MM.1S (cell line): Measurements from ENCODE around the gene ERCC5.

Source experiments
- DNase-seq: peaks from one replicate; pipeline ENCODE4 v3.0.0-alpha.2; 2015
- H2AFZ ChIP-seq: fragments of 300-600 bp; sonication (generic); 2 replicates; pipeline ENCODE4 v1.6.0; 2016; ENCODE audit warnings: antibody characterized with exemption, low read length
- H3F3A ChIP-seq: fragments of 300-600 bp; sonication (generic); 2 replicates; pipeline ENCODE4 v1.6.1; 2016; ENCODE audit warnings: mild to moderate bottlenecking, antibody characterized with exemption, low read length, moderate library complexity, mixed read lengths; ENCODE audit not compliant: insufficient read depth
- H3K27ac ChIP-seq: fragments of 300-600 bp; sonication (generic); 2 replicates; pipeline ENCODE4 v1.5.1; 2016; ENCODE audit warnings: mild to moderate bottlenecking, low read length
- H3K27me3 ChIP-seq: fragments of 300-600 bp; sonication (generic); replicated peaks from 2 replicates; pipeline ENCODE4 v1.6.0; 2016; ENCODE audit warnings: low read length; ENCODE audit not compliant: insufficient read depth
- H3K36me3 ChIP-seq: fragments of 300-600 bp; sonication (generic); replicated peaks from 2 replicates; pipeline ENCODE4 v1.6.1; 2016; ENCODE audit warnings: mild to moderate bottlenecking, low read length, mixed read lengths; ENCODE audit not compliant: insufficient read depth
- H3K4me1 ChIP-seq: fragments of 300-600 bp; sonication (generic); 2 replicates; pipeline ENCODE4 v1.6.1; 2016; ENCODE audit warnings: low read length, mixed read lengths
- H3K4me2 ChIP-seq: fragments of 300-600 bp; sonication (generic); 2 replicates; pipeline ENCODE4 v1.6.0; 2016; ENCODE audit warnings: low read depth, low read length
- H3K4me3 ChIP-seq: fragments of 300-600 bp; sonication (generic); 2 replicates; pipeline ENCODE4 v1.5.1; 2016; ENCODE audit warnings: low read length, mixed read lengths
- H3K79me2 ChIP-seq: fragments of 300-600 bp; sonication (generic); 2 replicates; pipeline ENCODE4 v1.6.1; 2016; ENCODE audit warnings: mixed run types, low read length, mixed read lengths
- H3K9ac ChIP-seq: fragments of 300-600 bp; sonication (generic); 2 replicates; pipeline ENCODE4 v1.6.1; 2016; ENCODE audit warnings: low read length, mixed read lengths
- H3K9me2 ChIP-seq: fragments of 300-600 bp; sonication (generic); replicated peaks from 2 replicates; pipeline ENCODE4 v1.6.1; 2016; ENCODE audit warnings: mild to moderate bottlenecking, low read length, mixed read lengths; ENCODE audit not compliant: insufficient read depth
- H3K9me3 ChIP-seq: fragments of 300-600 bp; sonication (generic); replicated peaks from 2 replicates; pipeline ENCODE4 v1.6.1; 2016; ENCODE audit warnings: mild to moderate bottlenecking, low read length, mixed read lengths; ENCODE audit not compliant: insufficient read depth
- H4K20me1 ChIP-seq: fragments of 300-600 bp; sonication (generic); 2 replicates; pipeline ENCODE4 v1.6.1; 2016; ENCODE audit warnings: mild to moderate bottlenecking, low read length, moderate library complexity, mixed read lengths; ENCODE audit not compliant: insufficient read depth
- CTCF ChIP-seq: fragments of 300-600 bp; sonication (generic); IDR thresholded peaks from 2 replicates; pipeline ENCODE4 v1.5.1; 2016; ENCODE audit warnings: antibody characterized with exemption, low read length, mixed read lengths
- EZH2 ChIP-seq: fragments of 300-600 bp; sonication (generic); optimal IDR thresholded peaks from 2 replicates; pipeline ENCODE3; 2017; ENCODE audit warnings: low read depth, mild to moderate bottlenecking, antibody characterized with exemption, low read length, mixed read lengths
- EZH2phosphoT487 ChIP-seq: fragments of 300-600 bp; sonication (generic); IDR thresholded peaks from 2 replicates; pipeline ENCODE4 v1.6.1; 2018; ENCODE audit warnings: antibody characterized with exemption, low read length

Gene ERCC5

GRCh38 chr13:102815788-102816187, 30.0 kb upstream of the ERCC5 start:
- TF ChIP-seq EZH2 (no peak), CTCF (no peak), EZH2phosphoT487 (no peak)
- H3K4me2 ChIP-seq = no peak overlapping the region
- H3K27me3 ChIP-seq = no peaks in the 10 kb centered on the region
- no peak for DNase-seq
- H3K36me3 ChIP-seq = no peaks in the 10 kb centered on the region
- H3K9ac ChIP-seq = no peak overlapping the region
- no peaks in the 10 kb centered on the region for H3K9me2 ChIP-seq
- H3F3A ChIP-seq = peaks cover 5% of the 10 kb centered on the region
- no peak overlapping the region for H2AFZ ChIP-seq
- peaks cover 28% of the 10 kb centered on the region for H3K79me2 ChIP-seq
- no peak overlapping the region for H3K27ac ChIP-seq
- no peak overlapping the region for H3K4me3 ChIP-seq
- H3K9me3 ChIP-seq = no peaks in the 10 kb centered on the region
- H3K4me1 ChIP-seq = peaks cover 19% of the 10 kb centered on the region
- H4K20me1 ChIP-seq = no peaks in the 10 kb centered on the region

- Histone ChIP-seq H2AFZ (no peak overlapping the region), H3K4me2 (no peak overlapping the region), H3K27me3 (no peaks in the 10 kb centered on the region), H3K9me2 (no peaks in the 10 kb centered on the region), H3K9me3 (no peaks in the 10 kb centered on the region), H3K9ac (no peak overlapping the region), H3K27ac (no peak overlapping the region), H3K4me3 (no peak overlapping the region), H4K20me1 (no peaks in the 10 kb centered on the region), H3K36me3 (no peaks in the 10 kb centered on the region), H3K79me2 (peaks cover 22% of the 10 kb centered on the region), H3F3A (peaks cover 5% of the 10 kb centered on the region; the same call in 1 of the 2 replicates), H3K4me1 (peaks cover 19% of the 10 kb centered on the region)
- DNase-seq = no peak
- TF ChIP-seq CTCF (no peak), EZH2phosphoT487 (no peak), EZH2 (no peak)
Observed at GRCh38 chr13:102816708-102817107, 29.1 kb upstream of the ERCC5 start.

- H3K4me3 ChIP-seq = no peak overlapping the region
- peaks cover 5% of the 10 kb centered on the region; the same call in 1 of the 2 replicates for H3F3A ChIP-seq
- H3K36me3 ChIP-seq = no peaks in the 10 kb centered on the region
- no peaks in the 10 kb centered on the region for H3K9me2 ChIP-seq
- no peaks in the 10 kb centered on the region for H4K20me1 ChIP-seq
- H3K4me1 ChIP-seq = peaks cover 16% of the 10 kb centered on the region
- peaks cover 20% of the 10 kb centered on the region for H3K79me2 ChIP-seq
- no peak overlapping the region for H3K4me2 ChIP-seq
- no peak for TF ChIP-seq EZH2phosphoT487
- TF ChIP-seq EZH2 = no peak
- no peak for TF ChIP-seq CTCF
- no peak overlapping the region for H3K27ac ChIP-seq
- H3K27me3 ChIP-seq = no peaks in the 10 kb centered on the region
- H3K9ac ChIP-seq = no peak overlapping the region
- DNase-seq = no peak
- no peak overlapping the region for H2AFZ ChIP-seq
- no peaks in the 10 kb centered on the region for H3K9me3 ChIP-seq
Observed at GRCh38 chr13:102817241-102817640, 28.6 kb upstream of the ERCC5 start.

DNA sequence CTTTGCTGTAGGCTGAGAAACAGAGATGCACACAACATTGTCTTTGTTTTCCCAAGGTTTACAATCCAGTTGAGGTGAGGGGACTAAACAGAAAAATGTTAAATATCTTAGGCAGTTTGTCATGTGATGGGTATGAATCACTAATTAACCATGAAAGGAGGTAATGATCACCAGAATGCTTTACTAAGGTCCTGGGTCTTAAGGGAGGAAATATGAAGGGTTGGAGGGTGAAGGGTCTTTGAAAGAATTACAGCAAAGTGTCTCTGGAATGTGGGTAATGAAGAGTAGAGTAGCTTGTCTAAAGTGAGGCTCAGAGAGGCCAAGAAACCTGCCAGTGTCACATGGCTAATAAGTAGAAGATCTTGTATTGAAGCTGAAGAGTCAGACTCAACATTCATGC, 27.9 kb upstream of the ERCC5 start:
- H3F3A ChIP-seq = peaks cover 5% of the 10 kb centered on the region; the same call in 1 of the 2 replicates
- H3K4me1 ChIP-seq = peaks cover 9% of the 10 kb centered on the region
- no peak for DNase-seq
- H4K20me1 ChIP-seq = no peaks in the 10 kb centered on the region
- no peak overlapping the region for H3K4me3 ChIP-seq
- no peaks in the 10 kb centered on the region for H3K27me3 ChIP-seq
- no peak overlapping the region for H3K27ac ChIP-seq
- TF ChIP-seq EZH2phosphoT487 = no peak
- TF ChIP-seq EZH2 = no peak
- TF ChIP-seq CTCF = no peak
- H3K9ac ChIP-seq = no peak overlapping the region
- no peaks in the 10 kb centered on the region for H3K9me3 ChIP-seq
- H3K79me2 ChIP-seq = peaks cover 13% of the 10 kb centered on the region
- no peaks in the 10 kb centered on the region for H3K36me3 ChIP-seq
- H3K4me2 ChIP-seq = no peak overlapping the region
- no peaks in the 10 kb centered on the region for H3K9me2 ChIP-seq
- no peak overlapping the region for H2AFZ ChIP-seq
